Ishikawa (cell line): ENCODE data around the gene DNMT3A.

Source experiments
- CREB1 ChIP-seq: IDR thresholded peaks from 2 replicates; pipeline ENCODE4 v1.6.1; 2012; ENCODE audit warnings: low read depth
- FOXM1 ChIP-seq: IDR thresholded peaks from 2 replicates; pipeline ENCODE4 v1.6.1; 2012; ENCODE audit warnings: low read depth, borderline replicate concordance
- RAD21 ChIP-seq: IDR thresholded peaks from 2 replicates; pipeline ENCODE4 v1.6.1; 2012; ENCODE audit warnings: low read depth
- TCF12 ChIP-seq: IDR thresholded peaks from 2 replicates; pipeline ENCODE4 v1.6.1; 2012; ENCODE audit warnings: low read depth
- TEAD4 ChIP-seq: IDR thresholded peaks from 2 replicates; pipeline ENCODE4 v1.6.1; 2012
- TF ChIP-seq, protein P1 (sequence below): IDR thresholded peaks from 2 replicates; pipeline ENCODE4 v1.6.1; 2012

DNA sequence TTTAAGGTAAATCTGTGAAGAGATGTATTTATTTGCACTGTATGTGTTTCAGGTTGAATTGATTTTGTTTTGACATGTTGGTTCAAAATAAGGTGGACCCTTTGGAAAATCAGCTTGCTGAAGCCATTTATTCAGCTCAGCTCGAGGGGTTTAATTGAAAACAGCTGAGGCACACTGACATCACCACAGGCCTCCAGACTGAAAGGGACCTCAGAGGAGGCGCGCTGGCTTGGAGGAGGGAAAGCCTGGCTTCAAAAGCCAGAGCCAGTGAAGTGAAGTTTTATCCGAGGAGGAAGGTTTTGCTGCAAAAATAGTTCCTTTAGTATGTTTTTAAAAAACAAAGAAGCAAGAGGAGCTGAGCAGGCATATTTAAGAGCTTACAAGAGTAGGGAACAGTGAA lies 26.9 kb upstream of the DNMT3A start:
- TF ChIP-seq CREB1 (no peak), FOXM1 (no peak), RAD21 (no peak), TCF12 (no peak), TEAD4 (no peak)
- TF ChIP-seq, protein P1, sequence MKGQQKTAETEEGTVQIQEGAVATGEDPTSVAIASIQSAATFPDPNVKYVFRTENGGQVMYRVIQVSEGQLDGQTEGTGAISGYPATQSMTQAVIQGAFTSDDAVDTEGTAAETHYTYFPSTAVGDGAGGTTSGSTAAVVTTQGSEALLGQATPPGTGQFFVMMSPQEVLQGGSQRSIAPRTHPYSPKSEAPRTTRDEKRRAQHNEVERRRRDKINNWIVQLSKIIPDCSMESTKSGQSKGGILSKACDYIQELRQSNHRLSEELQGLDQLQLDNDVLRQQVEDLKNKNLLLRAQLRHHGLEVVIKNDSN: no peak
